CD14-positive monocyte (primary cell): ENCODE results near the gene FGF2. TPM values are rescaled to one million over a fixed set of nuclear protein-coding genes. Genes with fewer than 3 reads are reported as not detected.

Experiments used
- DNase-seq, 3 donors: peaks; one replicate each; pipeline ENCODE4 v3.0.0-alpha.2; 2011 to 2022
- H2AFZ ChIP-seq: 2 replicates; pipeline ENCODE4 v1.6.0; 2012; ENCODE audit warnings: mild to moderate bottlenecking, low read depth, low read length, inconsistent platforms; ENCODE audit not compliant: insufficient read depth, poor library complexity, severe bottlenecking
- H3K27ac ChIP-seq, 2 donors: 1 replicate in 1 of 2; 2 replicates in 1 of 2; pipeline ENCODE4 v1.5.1; 2012 to 2013; ENCODE audit warnings: low read length in 2 of 2, control low read depth in 1 of 2, inconsistent platforms in 1 of 2, low read depth in 1 of 2, mild to moderate bottlenecking in 1 of 2
- H3K27me3 ChIP-seq, 2 donors: one replicate each; pipeline versions ENCODE4 v1.6.0 to v1.6.1; 2011 to 2013; ENCODE audit warnings: low read length in 2 of 2; ENCODE audit not compliant: control insufficient read depth in 2 of 2, insufficient read depth in 2 of 2
- H3K36me3 ChIP-seq, 2 donors: replicated peaks in 1 of 2; 1 replicate in 1 of 2; 2 replicates in 1 of 2; pipeline versions ENCODE4 v1.5.1 to v1.6.1; 2012 to 2013; ENCODE audit warnings: low read length in 2 of 2, control low read depth in 1 of 2, inconsistent platforms in 1 of 2, mild to moderate bottlenecking in 1 of 2; ENCODE audit not compliant: insufficient read depth in 2 of 2, control insufficient read depth in 1 of 2
- H3K4me1 ChIP-seq, 2 donors: 1 replicate in 1 of 2; 2 replicates in 1 of 2; pipeline versions ENCODE4 v1.5.1 to v1.6.1; 2012 to 2013; ENCODE audit warnings: low read length in 2 of 2, control low read depth in 1 of 2, inconsistent platforms in 1 of 2, mild to moderate bottlenecking in 1 of 2, moderate library complexity in 1 of 2; ENCODE audit not compliant: insufficient read depth in 2 of 2, control insufficient read depth in 1 of 2
- H3K4me2 ChIP-seq: replicated peaks from 2 replicates; pipeline ENCODE3; 2012; ENCODE audit warnings: low read length, moderate library complexity, mild to moderate bottlenecking; ENCODE audit not compliant: poor library complexity, severe bottlenecking; ENCODE audit errors: extremely low read depth
- H3K4me3 ChIP-seq, 3 experiments: fragments of 200-600 bp in 1 of 3; sonication (generic) in 1 of 3; replicated peaks in 1 of 3; 1 replicate in 2 of 3; 2 replicates in 1 of 3; pipeline ENCODE4 v1.5.1; 2011 to 2013; ENCODE audit warnings: low read length in 3 of 3, mild to moderate bottlenecking in 3 of 3, control low read depth in 2 of 3, low read depth in 2 of 3, inconsistent platforms in 1 of 3, moderate library complexity in 1 of 3
- H3K79me2 ChIP-seq: 2 replicates; pipeline ENCODE4 v1.6.0; 2012; ENCODE audit warnings: mild to moderate bottlenecking, control low read depth, inconsistent platforms, low read length, moderate library complexity; ENCODE audit not compliant: insufficient read depth
- H3K9ac ChIP-seq: 2 replicates; pipeline ENCODE4 v1.6.0; 2017; ENCODE audit warnings: low read length, mild to moderate bottlenecking; ENCODE audit not compliant: insufficient read depth, poor library complexity, severe bottlenecking
- H3K9me3 ChIP-seq, 2 donors: replicated peaks in 1 of 2; 1 replicate in 1 of 2; 2 replicates in 1 of 2; pipeline versions ENCODE4 v1.5.1 to v1.6.1; 2012 to 2013; ENCODE audit warnings: low read length in 2 of 2, control low read depth in 1 of 2; ENCODE audit not compliant: control insufficient read depth in 1 of 2, insufficient read depth in 1 of 2
- H4K20me1 ChIP-seq: 2 replicates; pipeline ENCODE4 v1.6.0; 2012; ENCODE audit warnings: mild to moderate bottlenecking, low read length, control low read depth, moderate library complexity; ENCODE audit not compliant: insufficient read depth
- H3K27ac Mint-ChIP-seq, 7 donors: one replicate each; pipeline ENCODE4 v1.8.0; 2020; ENCODE audit warnings: mild to moderate bottlenecking in 7 of 7, mixed read lengths in 7 of 7, moderate library complexity in 6 of 7, inconsistent platforms in 2 of 7
- H3K27me3 Mint-ChIP-seq, 3 donors: one replicate each; pipeline ENCODE4 v1.8.0; 2021 to 2022; ENCODE audit warnings: low read depth in 3 of 3, mild to moderate bottlenecking in 3 of 3, mixed read lengths in 3 of 3, moderate library complexity in 3 of 3, inconsistent platforms in 1 of 3
- H3K36me3 Mint-ChIP-seq, 2 donors: one replicate each; pipeline ENCODE4 v1.8.0; 2020; ENCODE audit warnings: mixed read lengths in 2 of 2, inconsistent platforms in 1 of 2, mild to moderate bottlenecking in 1 of 2
- H3K4me1 Mint-ChIP-seq: one replicate; pipeline ENCODE4 v1.8.0; 2020; ENCODE audit warnings: mild to moderate bottlenecking, mixed read lengths
- H3K4me3 Mint-ChIP-seq, 2 donors: one replicate each; pipeline ENCODE4 v1.8.0; 2020; ENCODE audit warnings: mild to moderate bottlenecking in 2 of 2, mixed read lengths in 2 of 2, moderate library complexity in 1 of 2
- H3K9me3 Mint-ChIP-seq, 7 donors: one replicate each; pipeline ENCODE4 v1.8.0; 2020 to 2022; ENCODE audit warnings: mixed read lengths in 7 of 7, mild to moderate bottlenecking in 6 of 7, moderate library complexity in 6 of 7, inconsistent platforms in 2 of 7
- CTCF ChIP-seq: fragments of 200-600 bp; IDR thresholded peaks from one replicate; pipeline ENCODE4 v1.8.0; 2022; ENCODE audit warnings: antibody characterized with exemption, mild to moderate bottlenecking
- WGBS: methylation state at CpG from one replicate; pipeline ENCODE4 v1.1.5; 2013; ENCODE audit warnings: missing lambda C conversion rate; ENCODE audit not compliant: insufficient coverage; 5-methylcytosine and 5-hydroxymethylcytosine counted together
- intact Hi-C, 2 donors: fragments of 100-400 bp; cut with micrococcal nuclease; formaldehyde crosslinking; loops; one replicate each; pipeline versions ENCODE4 v1.15.0 to v1.15.1; 2023
- polyA plus RNA-seq, 3 donors: library from polyadenylated mRNA; depleted of rRNA in 1 of 3; unstranded in 2 of 3; stranded (reverse) in 1 of 3; fragments of 300-500 nt in 2 of 3; fragments of >200 nt in 1 of 3; fragmentation: Illumina TruSeq in 2 of 3; gene quantifications; 1 replicate in 2 of 3; 2 replicates in 1 of 3; pipeline ENCODE4 v1.2.3, GENCODE V29; 2012 to 2021

Gene FGF2
- polyA plus RNA-seq, 3 donors: not detected

DNA sequence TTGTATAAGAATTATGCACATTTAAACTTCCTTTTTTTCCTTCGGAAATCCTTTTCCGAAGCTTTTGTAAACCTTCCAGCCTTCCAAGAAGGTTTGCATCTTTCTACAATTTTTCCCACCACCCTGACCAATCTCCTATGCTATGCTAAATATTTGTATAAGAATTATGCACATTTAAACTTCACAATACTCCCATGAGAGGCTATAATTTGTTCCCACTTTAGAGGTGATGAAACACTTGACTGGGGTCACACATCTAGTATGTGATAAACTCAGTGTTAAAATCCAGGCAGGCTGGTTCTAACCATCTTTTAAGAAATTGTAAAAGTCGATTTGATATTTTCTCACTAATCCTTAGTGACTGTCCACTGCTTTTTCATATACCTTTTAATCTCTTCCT lies 73.7 kb downstream of the FGF2 start:
- Histone ChIP-seq H3K4me2 (no peak overlapping the region), H3K9ac (no peak overlapping the region), H3K27me3 (no peaks in the 10 kb centered on the region), H3K79me2 (no peaks in the 10 kb centered on the region), H2AFZ (no peak overlapping the region), H3K4me1 (no peaks in the 10 kb centered on the region), H4K20me1 (no peaks in the 10 kb centered on the region), H3K9me3 (no peaks in the 10 kb centered on the region), H3K4me3 (no peak overlapping the region), H3K27ac (no peak overlapping the region), H3K36me3 (no peaks in the 10 kb centered on the region)
- no peak for DNase-seq
- no peak for TF ChIP-seq CTCF
- H3K4me3 Mint-ChIP-seq: no peak overlapping the region
- H3K36me3 Mint-ChIP-seq: peaks cover 0 to 11% of the 10 kb centered on the region in 2 donors
- H3K9me3 Mint-ChIP-seq: peaks cover 0 to 3% (median 0%) of the 10 kb centered on the region in 7 donors
- H3K27ac Mint-ChIP-seq: no peak overlapping the region
- H3K27me3 Mint-ChIP-seq: no peaks in the 10 kb centered on the region
- intact Hi-C loops: no loop called here
- H3K4me1 Mint-ChIP-seq: no peaks in the 10 kb centered on the region
- 83% methylated on average over 1 of the region's 3 CpGs for WGBS

DNA sequence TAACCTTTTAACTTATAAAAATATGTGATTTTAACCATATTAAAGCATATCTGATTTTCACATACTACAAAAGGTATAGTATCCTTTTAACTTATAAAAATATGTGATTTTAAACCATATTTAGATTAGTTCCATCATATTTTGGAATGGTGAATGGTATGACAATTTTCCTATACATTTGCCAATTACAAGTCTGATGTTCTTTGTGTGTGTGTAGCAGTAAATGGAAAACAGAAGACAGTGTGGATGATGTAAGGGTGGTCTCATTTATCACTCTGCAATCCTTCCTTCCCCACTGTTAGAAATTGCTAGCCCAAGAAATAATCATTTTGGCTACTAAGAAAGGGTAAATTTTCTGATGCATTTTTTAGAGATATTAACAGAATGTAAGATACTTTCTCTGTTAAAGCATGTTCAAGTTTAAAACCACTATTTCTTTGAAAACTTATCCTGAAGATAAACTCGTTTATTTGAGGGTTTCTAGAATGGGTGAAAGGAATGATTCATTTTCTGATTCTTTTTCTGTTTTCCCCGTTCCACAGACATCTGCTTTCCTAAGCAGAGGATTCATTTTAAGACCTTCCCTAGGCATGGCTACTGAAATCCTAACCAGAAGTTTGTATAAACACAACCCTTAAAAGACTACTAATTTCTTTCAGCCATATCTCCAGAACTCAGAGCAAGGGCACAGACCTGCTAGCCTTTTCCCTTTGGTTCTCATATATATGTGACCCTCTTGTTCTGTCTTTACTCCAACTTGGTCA lies 74.8 kb downstream of the FGF2 start:
- Histone ChIP-seq H3K27me3 (no peaks in the 10 kb centered on the region), H3K4me2 (no peak overlapping the region), H3K9ac (no peak overlapping the region), H3K36me3 (no peaks in the 10 kb centered on the region), H4K20me1 (no peaks in the 10 kb centered on the region), H2AFZ (no peak overlapping the region), H3K4me3 (no peak overlapping the region), H3K4me1 (no peaks in the 10 kb centered on the region), H3K27ac (no peak overlapping the region), H3K9me3 (no peaks in the 10 kb centered on the region), H3K79me2 (no peaks in the 10 kb centered on the region)
- no peaks in the 10 kb centered on the region for H3K4me1 Mint-ChIP-seq
- peaks cover 0 to 3% (median 0%) of the 10 kb centered on the region in 7 donors for H3K9me3 Mint-ChIP-seq
- H3K36me3 Mint-ChIP-seq: peaks cover 0 to 13% of the 10 kb centered on the region in 2 donors
- H3K4me3 Mint-ChIP-seq: no peak overlapping the region
- no peak overlapping the region for H3K27ac Mint-ChIP-seq
- intact Hi-C loops: no loop called here
- no peak for DNase-seq
- TF ChIP-seq CTCF: no peak
- no peaks in the 10 kb centered on the region for H3K27me3 Mint-ChIP-seq
- no CpG with 5 or more reads among the region's 2 CpGs for WGBS
